HG03280 (cell line): ENCODE results near the gene TMEM14A.
"Not testable (repeated sequence)": the region's sequence is repeated elsewhere in the genome, so short reads cannot be mapped to it uniquely, and the experiment has no call there.

ENCODE experiments used
- ATAC-seq: cut with Tn5 transposase; IDR thresholded peaks from one replicate; pipeline ENCODE4 v1.9.1; 2021; ENCODE audit warnings: mild to moderate bottlenecking, moderate library complexity; ENCODE audit not compliant: unreplicated experiment

The TMEM14A gene

GRCh38 chr6:52655941-52656340 is 15.0 kb upstream of the TMEM14A start:
- ATAC-seq, result not testable (repeated sequence)

DNA sequence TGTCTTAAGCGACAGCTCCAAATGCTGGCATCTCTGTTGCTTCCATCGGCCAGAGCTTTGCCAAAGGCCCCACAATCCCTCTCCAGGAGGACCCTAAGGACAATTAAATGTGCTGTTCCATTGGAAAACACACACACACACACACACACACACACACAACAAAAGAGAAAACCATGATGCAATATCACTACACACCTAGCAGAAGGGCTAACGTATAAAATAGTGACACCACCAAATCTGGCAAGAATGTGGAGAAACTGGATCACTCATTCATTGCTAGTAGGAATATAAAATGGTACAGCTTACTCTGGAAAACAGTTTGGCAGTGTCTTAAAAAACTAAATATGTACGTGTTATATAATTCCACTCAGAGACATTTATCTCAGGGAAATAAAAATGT is 13.0 kb upstream of the TMEM14A start:
- no peak for ATAC-seq

- ATAC-seq, result no peak
Observed at GRCh38 chr6:52661551-52661950, 9.4 kb upstream of the TMEM14A start.

- ATAC-seq, result no peak
Observed at GRCh38 chr6:52662031-52662430, 8.9 kb upstream of the TMEM14A start.

- peak; percentile 39 for ATAC-seq
Observed at GRCh38 chr6:52663120-52663935, 7.6 kb upstream of the TMEM14A start.

GRCh38 chr6:52663936-52664185 is 7.1 kb upstream of the TMEM14A start:
- no peak for ATAC-seq

DNA sequence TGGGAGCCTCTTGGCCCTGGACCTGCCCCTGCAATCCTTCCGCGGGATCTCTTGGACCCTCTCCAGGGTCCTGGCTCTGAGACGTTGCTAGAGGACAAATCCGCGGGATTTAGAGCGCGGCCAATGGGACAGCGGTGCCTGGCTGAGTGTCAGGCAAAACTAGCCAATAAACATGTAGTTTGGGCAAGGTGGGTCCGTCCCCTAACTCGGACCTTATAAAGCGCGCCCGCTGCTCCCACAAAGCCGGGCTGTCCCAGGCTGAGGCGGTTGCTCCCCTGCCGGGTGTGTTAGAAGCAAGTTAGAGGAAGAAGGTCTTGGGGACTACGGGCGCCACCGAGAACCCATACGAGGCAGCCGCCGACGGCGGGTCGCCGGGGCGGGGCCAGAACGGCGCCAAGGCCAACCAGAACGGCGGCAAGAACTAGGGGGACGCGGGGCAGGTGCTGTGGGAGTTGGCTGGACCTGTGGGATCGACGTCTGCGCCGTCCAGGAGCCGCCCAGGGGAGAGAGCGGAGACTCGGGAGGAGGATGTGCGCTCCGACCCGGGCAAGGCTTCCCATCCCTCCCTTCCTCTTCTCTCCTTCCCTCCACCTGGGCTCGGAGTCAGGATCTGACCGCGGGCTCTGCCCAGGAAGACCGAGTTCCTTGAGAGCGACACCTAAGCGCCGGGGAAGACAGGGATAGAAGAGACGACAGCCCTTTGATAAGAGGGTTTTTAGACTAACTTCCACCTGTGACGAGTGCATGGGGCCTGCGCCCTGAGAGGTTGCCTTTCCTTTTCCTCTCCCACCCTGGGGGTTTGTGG is 6.5 kb upstream of the TMEM14A start:
- ATAC-seq, result peak; percentile 89

DNA sequence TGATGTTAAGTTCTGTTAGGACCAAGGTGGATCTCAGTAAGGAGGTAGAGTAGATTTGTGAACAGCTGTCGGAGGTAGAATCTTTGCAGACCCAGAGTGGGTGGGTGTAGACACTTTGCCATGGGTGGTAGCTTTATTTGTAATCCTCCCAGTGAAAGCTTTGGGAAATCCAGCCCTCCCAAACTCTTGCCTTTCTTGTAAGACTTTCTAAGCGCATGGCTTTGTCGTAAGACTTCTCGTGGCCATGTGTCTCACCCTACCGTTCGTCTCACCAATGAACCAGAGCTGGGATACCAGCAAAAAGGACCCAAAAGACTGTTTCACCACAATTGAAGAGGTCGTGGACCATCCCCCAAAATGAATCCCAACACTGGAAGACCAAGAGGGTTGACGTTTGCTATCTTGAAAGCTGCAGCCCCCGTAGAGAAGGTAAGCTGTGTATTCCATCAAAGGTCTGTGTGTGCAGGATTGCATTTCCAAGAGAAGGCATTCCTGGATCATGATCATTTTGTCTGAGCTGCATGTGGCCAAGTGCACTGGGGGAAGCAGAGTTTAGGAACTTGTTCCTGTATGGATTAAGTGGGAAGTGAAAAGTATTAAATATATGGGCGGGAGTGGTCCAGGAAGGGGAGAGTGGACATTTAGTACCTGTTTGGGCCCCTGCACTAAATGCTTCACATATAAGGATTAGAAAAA is 5.8 kb upstream of the TMEM14A start:
- no peak for ATAC-seq

DNA sequence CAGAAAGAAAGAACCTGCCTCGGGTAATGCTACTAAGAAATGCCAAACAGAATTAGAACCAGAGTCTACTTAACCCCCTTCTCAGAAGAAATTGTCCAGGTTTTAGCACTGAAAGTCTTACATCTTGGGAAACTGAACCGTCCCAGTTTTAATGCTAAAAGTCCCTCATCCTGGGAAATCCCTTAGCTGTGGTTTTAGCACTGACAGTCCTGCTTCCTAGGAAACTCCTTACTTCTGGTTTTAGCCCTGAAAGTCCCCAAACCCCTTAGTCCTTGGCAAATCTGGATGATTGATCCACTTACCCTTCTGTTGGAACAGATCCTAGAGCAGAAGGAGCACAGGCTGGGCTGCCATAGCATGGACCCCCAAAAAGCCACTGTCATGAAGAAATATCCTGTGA is 4.8 kb upstream of the TMEM14A start:
- no peak for ATAC-seq

DNA sequence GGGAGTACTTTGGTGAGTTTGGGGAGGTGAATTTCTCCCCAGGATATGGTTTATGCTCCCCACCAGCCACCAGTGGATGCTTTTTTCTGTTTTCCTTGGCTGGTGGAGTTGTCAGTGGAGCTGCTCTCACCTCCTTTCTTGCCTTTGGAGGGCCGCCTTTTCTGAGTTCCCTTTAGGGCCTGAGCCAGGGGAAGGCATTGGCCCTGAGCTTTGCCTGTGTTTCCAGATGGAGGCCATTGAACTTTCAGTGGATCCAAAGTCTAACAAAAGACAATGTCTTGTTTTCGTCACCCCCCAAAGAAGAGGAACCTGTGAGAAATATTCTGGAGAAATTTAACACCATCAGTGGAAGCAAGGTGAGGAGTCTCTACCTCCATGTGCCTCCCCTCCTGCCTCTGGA is 4.4 kb upstream of the TMEM14A start:
- no peak for ATAC-seq

DNA sequence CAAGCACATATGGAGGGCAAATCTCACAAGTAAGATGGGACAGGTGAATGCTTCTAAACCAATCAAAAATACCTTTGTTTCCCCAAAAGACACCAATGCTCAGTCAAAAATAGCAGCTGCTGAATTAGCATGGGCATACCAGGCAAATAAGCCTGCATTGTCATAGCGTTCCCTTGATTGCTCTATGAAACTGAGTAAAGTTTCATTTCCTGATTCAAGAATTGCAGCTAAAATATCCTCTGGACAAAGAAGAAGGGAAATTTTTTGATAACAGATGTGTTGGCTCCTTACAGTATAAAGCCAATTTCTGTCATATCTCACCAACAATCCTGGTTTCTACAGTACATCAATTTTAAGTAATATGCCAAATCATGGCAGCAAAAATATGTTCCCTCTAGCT is 3.3 kb upstream of the TMEM14A start:
- ATAC-seq, result no peak

- no peak for ATAC-seq
Observed at GRCh38 chr6:52671676-52672075, 763 bp downstream of the TMEM14A start.

DNA sequence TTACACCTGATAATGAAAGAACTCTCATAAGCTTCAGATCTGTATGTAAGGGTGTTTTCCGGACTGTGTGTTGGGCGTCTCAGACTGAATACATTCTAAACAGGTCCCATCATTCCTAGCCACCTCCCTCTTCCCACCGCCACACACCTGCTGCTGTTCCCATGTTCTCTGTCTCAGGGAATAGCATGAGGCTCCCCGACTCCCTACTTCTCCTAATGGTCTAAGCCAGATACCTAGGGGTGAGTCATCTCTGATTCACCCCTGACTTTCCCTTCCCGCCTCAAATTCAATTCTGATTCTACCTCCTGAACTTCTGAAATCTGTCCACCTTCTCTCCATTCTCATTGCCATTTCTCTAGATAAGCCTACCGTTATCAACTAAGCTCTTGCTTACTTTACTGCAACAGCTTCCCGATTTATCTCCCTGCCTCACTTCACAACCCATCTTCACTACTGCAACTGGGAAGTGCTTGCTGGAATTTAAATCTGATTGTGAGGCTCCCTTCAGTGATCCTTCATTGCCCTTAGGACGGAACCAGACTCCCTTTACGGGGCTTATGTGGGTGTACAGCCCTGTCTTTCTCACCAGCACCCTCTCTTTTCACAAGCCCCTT is 1.6 kb downstream of the TMEM14A start:
- no peak for ATAC-seq

- no peak for ATAC-seq
Observed at GRCh38 chr6:52674666-52675065, 3.8 kb downstream of the TMEM14A start.

DNA sequence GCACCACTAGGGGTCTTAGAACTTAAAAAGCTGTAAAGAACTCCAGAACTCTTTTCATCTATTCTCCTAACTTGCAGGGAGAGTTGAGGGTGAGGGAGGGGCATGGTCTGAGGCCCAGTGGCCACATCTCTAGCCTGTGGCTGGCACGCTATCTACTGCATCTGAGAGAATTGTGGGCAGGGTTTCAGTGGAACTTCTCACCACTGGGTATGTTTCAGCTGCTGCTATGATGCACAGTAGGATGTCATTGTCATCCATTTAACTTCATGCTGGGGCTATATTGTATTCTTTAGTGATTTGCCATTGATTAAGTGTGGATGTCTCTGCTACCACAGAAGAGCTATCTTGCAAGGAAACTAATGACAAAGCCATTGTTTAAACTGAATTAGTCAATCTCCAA is 4.5 kb downstream of the TMEM14A start:
- ATAC-seq, result no peak

DNA sequence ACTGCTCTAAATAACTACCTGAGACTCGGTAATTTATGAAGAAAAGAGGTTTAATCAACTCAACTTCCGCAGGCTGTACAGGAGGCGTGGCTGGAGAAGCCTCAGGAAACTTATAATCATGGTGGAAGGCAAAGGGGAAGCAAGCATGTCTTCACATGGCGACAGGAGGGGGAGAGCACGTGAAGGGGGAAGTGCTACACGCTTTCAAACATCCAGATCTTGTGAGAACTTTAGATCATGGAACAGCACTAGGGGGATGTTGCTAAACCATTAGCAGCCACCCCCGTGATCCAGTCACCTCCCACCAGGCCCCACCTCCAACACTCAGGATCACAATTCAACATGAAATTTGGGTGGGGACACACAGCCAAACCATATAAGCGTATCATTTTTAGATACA is 5.7 kb downstream of the TMEM14A start:
- ATAC-seq, result not testable (repeated sequence)

- ATAC-seq, result no peak
Observed at GRCh38 chr6:52681416-52681815, 10.5 kb downstream of the TMEM14A start.

DNA sequence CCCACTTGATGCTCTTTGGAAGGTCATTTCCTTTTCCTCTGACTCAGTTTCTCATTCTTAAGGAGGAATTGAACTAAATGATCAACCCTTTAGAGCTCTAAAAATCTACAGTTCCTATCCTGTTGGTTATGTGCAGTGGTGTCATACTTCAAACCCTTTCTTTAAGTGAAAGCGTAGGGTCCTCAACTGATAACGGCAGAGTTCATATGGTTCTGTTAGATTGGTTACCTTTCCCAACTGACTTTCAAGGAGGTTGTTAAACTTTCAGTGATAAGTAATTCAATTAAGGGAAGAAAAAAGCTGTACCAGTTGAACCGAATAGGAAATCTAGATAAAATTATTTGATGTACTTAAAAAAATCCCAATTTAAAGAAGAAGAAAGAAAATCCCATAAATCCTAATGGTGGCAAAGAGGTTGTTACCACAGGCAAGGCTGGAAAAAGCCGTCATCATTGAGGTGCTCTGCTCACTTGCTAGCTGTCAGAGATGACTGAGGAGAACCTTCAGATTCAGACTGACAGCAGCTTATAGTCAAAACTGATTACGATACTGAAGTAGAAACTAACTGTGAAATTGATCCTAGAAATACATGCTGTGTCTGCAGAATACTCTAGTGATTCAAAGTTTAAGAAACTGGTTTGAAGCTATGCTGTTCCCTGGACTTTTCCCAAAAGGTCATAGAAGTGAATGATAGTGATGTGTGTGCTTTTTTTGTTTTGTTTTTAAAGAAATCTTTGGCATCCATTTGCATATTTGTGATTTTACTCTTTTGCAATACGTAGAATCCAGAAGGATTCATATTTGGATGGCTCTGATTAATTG is 16.2 kb downstream of the TMEM14A start:
- no peak for ATAC-seq

DNA sequence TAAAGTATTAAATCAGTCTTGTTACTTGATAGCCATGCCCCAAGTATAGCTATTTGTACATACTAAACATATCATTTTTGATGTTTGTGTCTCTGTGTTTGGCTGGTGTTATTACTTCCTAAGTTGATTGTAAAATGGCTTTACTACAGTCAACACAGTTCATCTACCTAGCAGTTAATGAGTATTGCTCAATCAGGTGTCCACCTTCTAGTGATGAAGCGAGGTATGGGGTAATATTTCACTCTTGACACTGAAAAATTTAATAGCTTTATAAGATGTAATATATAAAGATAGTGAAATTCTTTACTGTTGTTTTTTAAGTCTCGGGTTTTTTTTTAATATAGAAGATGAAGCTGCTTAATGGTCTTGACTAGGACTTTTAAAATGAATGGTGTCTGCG is 18.9 kb downstream of the TMEM14A start:
- ATAC-seq, result no peak

- ATAC-seq, result no peak
Observed at GRCh38 chr6:52691718-52692117, 20.8 kb downstream of the TMEM14A start.

DNA sequence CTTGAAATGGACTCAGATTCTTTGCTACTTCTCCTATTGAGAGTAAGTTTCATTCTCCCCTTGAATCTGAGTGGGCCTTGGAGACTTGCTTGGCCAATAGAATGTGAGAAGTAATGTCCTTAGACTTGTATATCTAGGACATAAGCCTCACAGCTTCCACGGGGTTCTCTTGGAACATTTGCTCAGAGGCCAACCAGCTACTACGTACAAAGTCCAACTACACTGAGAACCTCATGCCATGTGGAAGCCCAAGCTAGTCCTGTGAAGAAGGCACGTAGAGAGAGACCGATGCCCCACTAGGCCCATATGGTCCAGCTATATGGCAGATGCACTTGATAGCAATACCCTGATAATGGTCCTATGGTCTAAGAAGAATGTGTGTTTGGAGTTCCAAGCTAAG is 22.9 kb downstream of the TMEM14A start:
- no peak for ATAC-seq
